Measurements from ENCODE around the gene FBXO5. TPM values are rescaled to one million over a fixed set of nuclear protein-coding genes. Genes with fewer than 3 reads are reported as not detected.

Gene FBXO5
- total RNA-seq, 1 donor from 2014 or later, result 11.4 TPM

GRCh38 chr6:152950240-152950639, 32.6 kb downstream of the FBXO5 start:
- DNase-seq, result no peak

DNA sequence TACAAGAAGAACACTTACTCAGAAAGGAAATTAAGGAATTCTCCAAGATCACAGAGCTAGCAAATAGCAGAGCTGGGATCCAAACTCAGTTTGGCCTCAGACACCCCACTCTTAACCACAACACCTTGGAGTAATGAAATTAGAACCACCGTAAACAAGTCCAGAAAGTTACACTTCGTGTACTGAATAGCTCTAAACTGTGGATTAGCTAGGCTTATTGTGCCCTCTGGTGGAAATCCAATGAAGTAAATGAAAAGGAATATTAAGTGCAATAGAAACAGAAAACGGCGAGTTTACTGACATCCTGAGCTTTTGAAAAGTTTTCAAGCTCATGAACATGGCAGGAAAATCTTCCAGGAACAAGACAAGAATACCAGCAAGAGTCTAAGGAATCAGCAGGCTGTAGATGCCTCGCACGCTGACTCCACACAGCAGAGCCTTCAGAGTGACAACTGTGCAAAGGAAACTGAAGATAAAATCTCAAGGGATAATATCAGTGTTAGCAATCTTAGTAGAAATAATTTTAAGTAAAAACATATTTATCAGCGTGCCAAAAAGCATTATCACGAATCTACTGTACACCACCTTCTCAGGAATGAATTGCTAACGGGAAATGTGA, 34.6 kb downstream of the FBXO5 start:
- peak; percentile 51 for DNase-seq

GRCh38 chr6:152946995-152947394, 35.8 kb downstream of the FBXO5 start:
- no peak for DNase-seq

DNA sequence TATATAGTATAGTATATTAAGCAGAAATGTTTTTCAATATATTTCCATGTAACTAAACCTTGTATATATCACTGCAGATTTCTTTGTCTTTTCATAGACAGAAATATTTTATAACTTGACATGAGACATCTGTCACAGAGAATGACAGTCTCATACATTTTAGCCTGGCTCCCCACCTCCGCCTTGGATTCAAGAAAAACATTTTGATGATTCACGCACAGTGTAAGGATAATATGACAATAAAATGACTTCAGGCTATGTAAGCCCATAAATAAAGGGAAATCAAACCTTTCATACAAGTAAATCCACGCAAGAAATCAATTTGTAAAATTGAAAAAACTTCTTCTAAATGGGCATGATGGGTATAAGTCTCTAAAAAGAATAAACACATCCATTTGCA, 36.4 kb downstream of the FBXO5 start:
- no peak for DNase-seq

DNA sequence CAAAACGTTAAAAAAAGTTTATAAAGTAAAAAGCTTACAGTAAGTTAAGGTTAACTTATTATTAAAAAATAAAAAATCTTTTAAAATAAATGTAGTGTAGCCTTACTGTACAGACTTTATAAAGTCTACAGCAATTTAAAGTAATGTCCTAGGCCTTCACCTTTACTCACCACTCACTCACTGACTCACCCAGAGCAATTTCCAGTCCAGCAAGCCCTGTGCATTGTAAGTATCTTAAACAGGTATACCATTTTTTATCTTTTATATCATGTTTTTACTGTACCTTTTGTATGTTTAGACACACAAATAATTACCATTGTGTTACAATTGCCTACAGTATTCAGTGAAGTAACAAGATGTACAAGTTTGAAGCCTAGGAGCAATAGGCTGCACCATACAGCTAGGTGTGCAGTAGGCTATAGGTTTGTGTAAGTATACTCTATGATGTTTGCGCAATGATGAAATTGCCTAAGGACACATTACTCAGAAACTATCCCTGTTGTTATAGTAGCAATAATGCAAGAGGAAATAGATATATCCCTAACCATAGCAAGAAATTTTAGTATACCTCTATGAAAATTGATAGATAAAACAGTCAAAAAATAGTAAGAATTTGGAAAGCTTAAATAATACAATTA, 39.5 kb downstream of the FBXO5 start:
- no peak for DNase-seq

DNA sequence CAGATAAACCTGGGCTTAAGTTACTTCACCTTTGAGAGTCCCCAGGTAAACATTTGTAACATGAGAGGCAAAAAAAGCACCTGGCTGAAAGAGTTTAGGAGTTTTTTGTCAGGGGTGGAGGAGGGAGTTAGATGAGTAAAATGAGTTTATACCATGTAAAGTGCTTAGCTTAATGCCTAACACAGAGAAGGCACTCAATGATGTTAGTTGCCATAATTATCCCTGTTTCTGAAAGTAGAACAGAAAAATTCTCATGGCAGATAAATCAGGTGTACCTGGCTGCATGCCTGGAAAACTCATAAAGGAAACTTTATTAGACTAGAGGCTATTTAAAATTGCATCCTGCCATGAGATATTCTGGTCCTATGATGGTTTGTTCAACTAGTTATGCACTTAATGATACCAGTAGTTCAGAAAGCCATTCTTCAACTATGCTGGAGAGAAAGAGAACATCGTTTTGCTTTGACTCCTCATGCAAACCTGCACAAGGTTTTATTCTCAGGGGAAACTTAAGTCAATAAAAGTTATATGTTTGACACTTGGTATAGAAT, 40.4 kb downstream of the FBXO5 start:
- DNase-seq, result no peak

- no peak for DNase-seq
Measured at GRCh38 chr6:152941746-152942145, 41.1 kb downstream of the FBXO5 start.

- no peak for DNase-seq
Measured at GRCh38 chr6:152932865-152933264, 50.0 kb downstream of the FBXO5 start.

- no peak for DNase-seq
Measured at GRCh38 chr6:152922706-152923105, 60.1 kb downstream of the FBXO5 start.

Small RNAs within 50 kb of the gene (small RNA-seq; reads per million reads assigned to genes)
- gene AL080276.1 (ENCODE audit: low replicate concordance), result not detected

Other genes starting within 250 kb of the FBXO5 start
- 0.79 TPM for gene VIP, start 232.2 kb downstream of the FBXO5 start, total RNA-seq
- 15.9 TPM for gene MTRF1L, start 19.7 kb upstream of the FBXO5 start, total RNA-seq
- 0.69 TPM for gene RGS17, start 148.2 kb upstream of the FBXO5 start, total RNA-seq